ENCODE measurements around the gene SH3GLB1.

DNA sequence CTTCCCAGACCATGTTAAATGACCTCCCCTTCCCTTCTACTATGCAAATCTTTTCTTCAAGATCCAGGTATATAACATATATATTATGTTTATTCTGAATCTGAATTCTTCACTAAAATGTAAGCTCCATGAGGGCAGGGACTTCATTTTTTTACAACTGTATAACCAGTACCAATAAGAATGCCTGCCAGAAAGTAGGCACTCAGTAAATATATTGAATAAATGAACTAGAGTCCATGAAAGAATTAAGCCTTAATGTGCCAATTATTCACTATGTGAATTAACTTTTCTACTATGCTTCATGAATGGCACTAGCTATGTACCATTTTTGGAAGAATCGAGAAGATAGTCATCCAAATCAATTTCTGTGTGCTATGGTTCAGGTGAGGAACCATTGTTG is 60.1 kb downstream of the SH3GLB1 start:
- TF ChIP-seq CTCF (IDR thresholded peaks at IDR 0.05; ENCODE audit: insufficient read depth, low read depth, low read length): no peak
- no peak for TF ChIP-seq EZH2 (IDR thresholded peaks at IDR 0.05; ENCODE audit: insufficient read depth, low read length)
